HEK293 (cell line): ENCODE results near the gene CDH11.

ENCODE experiments used
- CTCF ChIA-PET: fragments of 350-600 bp; formaldehyde crosslinking; extraction: SDS; loops from one replicate; lab custom pipeline; 2021; ENCODE audit warnings: antibody characterized with exemption; lab: Yijun Ruan, JAX
- POLR2A ChIA-PET: fragments of 300-600 bp; formaldehyde crosslinking; extraction: SDS; loops from one replicate; lab custom pipeline; 2020; ENCODE audit warnings: antibody characterized with exemption, inconsistent platforms; lab: Yijun Ruan, JAX
- H3K27ac ChIP-seq: fragments of 200-500 bp; sonication (Bioruptor generic); 2 replicates; pipeline ENCODE4 v1.5.1; 2014; ENCODE audit warnings: low read depth, low read length, control low read depth, inconsistent platforms; ENCODE audit errors: extremely low read depth
- H3K36me3 ChIP-seq, 2 experiments: fragments of 200-500 bp in 1 of 2; sonication (Bioruptor generic) in 1 of 2; 1 replicate in 1 of 2; 2 replicates in 1 of 2; pipeline ENCODE4 v1.5.1; 2014 to 2017; ENCODE audit warnings: inconsistent platforms in 2 of 2, low read length in 2 of 2; ENCODE audit not compliant: control insufficient read depth in 2 of 2, insufficient read depth in 1 of 2
- H3K4me1 ChIP-seq: fragments of 200-500 bp; sonication (Bioruptor generic); 2 replicates; pipeline ENCODE4 v1.5.1; 2014; ENCODE audit warnings: mild to moderate bottlenecking, low read length, inconsistent platforms; ENCODE audit not compliant: control insufficient read depth, insufficient read depth
- H3K4me3 ChIP-seq: 2 replicates; pipeline ENCODE4 v1.5.1; 2011; ENCODE audit warnings: low read depth, mild to moderate bottlenecking, control low read depth, low read length, moderate library complexity
- H3K9me3 ChIP-seq: fragments of 200-500 bp; sonication (Bioruptor generic); 2 replicates; pipeline ENCODE4 v1.5.1; 2014; ENCODE audit warnings: low read depth, low read length, inconsistent platforms; ENCODE audit not compliant: control insufficient read depth, insufficient read depth
- GLIS2 ChIP-seq: fragments of 450-650 bp; formaldehyde crosslinking; IDR thresholded peaks from 2 replicates; pipeline ENCODE4 v1.5.1; 2016; ENCODE audit warnings: missing biosample characterization, missing genetic modification characterization
- HOXA7 ChIP-seq: sonication (generic); formaldehyde crosslinking; IDR thresholded peaks from 2 replicates; pipeline ENCODE4 v1.8.1; 2022; ENCODE audit warnings: missing genetic modification reagents, borderline replicate concordance
- RBAK ChIP-seq: fragments of 450-650 bp; formaldehyde crosslinking; IDR thresholded peaks from 2 replicates; pipeline ENCODE4 v1.5.1; 2016; ENCODE audit warnings: missing biosample characterization, missing genetic modification characterization
- SCRT2 ChIP-seq: fragments of 450-650 bp; formaldehyde crosslinking; IDR thresholded peaks from 2 replicates; pipeline ENCODE4 v1.5.1; 2016; ENCODE audit warnings: missing biosample characterization, missing genetic modification characterization
- WT1 ChIP-seq: fragments of 450-650 bp; formaldehyde crosslinking; IDR thresholded peaks from 2 replicates; pipeline ENCODE4 v1.5.1; 2016; ENCODE audit warnings: missing biosample characterization, missing genetic modification characterization
- ZNF10 ChIP-seq: fragments of 450-650 bp; formaldehyde crosslinking; IDR thresholded peaks from 2 replicates; pipeline ENCODE4 v1.5.1; 2017; ENCODE audit warnings: missing biosample characterization, missing genetic modification characterization
- ZNF214 ChIP-seq: fragments of 450-650 bp; formaldehyde crosslinking; IDR thresholded peaks from 2 replicates; pipeline ENCODE4 v1.5.1; 2017; ENCODE audit warnings: missing biosample characterization, mild to moderate bottlenecking, missing genetic modification characterization, borderline replicate concordance
- ZNF311 ChIP-seq: fragments of 450-650 bp; formaldehyde crosslinking; IDR thresholded peaks from 2 replicates; pipeline ENCODE4 v1.5.1; 2017; ENCODE audit warnings: missing biosample characterization, missing genetic modification characterization, borderline replicate concordance
- ZNF521 ChIP-seq: fragments of 450-650 bp; formaldehyde crosslinking; IDR thresholded peaks from 2 replicates; pipeline ENCODE4 v1.5.1; 2017; ENCODE audit warnings: missing biosample characterization, mild to moderate bottlenecking, missing genetic modification characterization
- ZNF529 ChIP-seq: fragments of 450-650 bp; formaldehyde crosslinking; IDR thresholded peaks from 2 replicates; pipeline ENCODE4 v1.5.1; 2017; ENCODE audit warnings: missing genetic modification characterization, missing biosample characterization; ENCODE audit not compliant: insufficient replicate concordance
- ZNF549 ChIP-seq: fragments of 450-650 bp; IDR thresholded peaks from 2 replicates; pipeline ENCODE4 v1.5.1; 2018; ENCODE audit warnings: missing biosample characterization, missing genetic modification characterization, mild to moderate bottlenecking, inconsistent platforms, moderate library complexity
- ZNF658 ChIP-seq: fragments of 450-650 bp; formaldehyde crosslinking; IDR thresholded peaks from 2 replicates; pipeline ENCODE4; 2016; ENCODE audit warnings: missing biosample characterization, missing genetic modification characterization
- ZNF791 ChIP-seq: fragments of 450-650 bp; formaldehyde crosslinking; IDR thresholded peaks from 2 replicates; pipeline ENCODE4 v1.5.1; 2016; ENCODE audit warnings: missing biosample characterization, missing genetic modification characterization
- ZSCAN23 ChIP-seq: fragments of 450-650 bp; formaldehyde crosslinking; IDR thresholded peaks from 2 replicates; pipeline ENCODE4 v1.5.1; 2016; ENCODE audit warnings: missing biosample characterization, missing genetic modification characterization
- TF ChIP-seq, protein P1 (sequence below): fragments of 450-650 bp; formaldehyde crosslinking; IDR thresholded peaks from 2 replicates; pipeline ENCODE4 v1.5.1; 2016; ENCODE audit warnings: missing biosample characterization, missing genetic modification characterization
- TF ChIP-seq, protein P2 (sequence below): fragments of 450-650 bp; formaldehyde crosslinking; conservative IDR thresholded peaks from 2 replicates; pipeline ENCODE4 v1.5.1; 2016; ENCODE audit warnings: low read depth, missing biosample characterization, missing genetic modification characterization
- TF ChIP-seq, protein P3 (sequence below): fragments of 450-650 bp; formaldehyde crosslinking; IDR thresholded peaks from 2 replicates; pipeline ENCODE4 v1.5.1; 2016; ENCODE audit warnings: missing biosample characterization, missing genetic modification characterization
- TF ChIP-seq, protein P4 (sequence below): fragments of 450-650 bp; formaldehyde crosslinking; IDR thresholded peaks from 2 replicates; pipeline ENCODE4 v1.5.1; 2016; ENCODE audit warnings: missing biosample characterization, missing genetic modification characterization, borderline replicate concordance

Gene CDH11

DNA sequence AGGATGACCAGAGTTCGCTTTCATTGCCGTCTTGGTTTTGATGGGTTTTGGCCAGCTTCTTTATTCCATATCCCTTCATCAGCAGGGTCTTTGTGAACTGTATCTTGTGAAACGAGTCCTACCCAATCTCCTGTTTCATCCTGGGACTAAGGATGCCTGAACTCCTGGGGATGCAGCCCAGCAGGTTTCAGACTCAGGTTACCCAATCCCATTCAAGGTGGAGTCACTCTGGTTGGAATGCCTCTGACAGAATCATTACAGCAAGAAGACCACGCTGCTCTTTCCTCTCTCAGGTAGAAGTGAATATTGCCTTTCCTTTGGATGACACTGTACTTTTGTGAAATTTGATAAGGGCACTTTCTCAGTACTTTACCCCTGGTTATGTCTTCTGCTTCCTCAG, 98.1 kb downstream of the CDH11 start:
- TF ChIP-seq, protein P1, sequence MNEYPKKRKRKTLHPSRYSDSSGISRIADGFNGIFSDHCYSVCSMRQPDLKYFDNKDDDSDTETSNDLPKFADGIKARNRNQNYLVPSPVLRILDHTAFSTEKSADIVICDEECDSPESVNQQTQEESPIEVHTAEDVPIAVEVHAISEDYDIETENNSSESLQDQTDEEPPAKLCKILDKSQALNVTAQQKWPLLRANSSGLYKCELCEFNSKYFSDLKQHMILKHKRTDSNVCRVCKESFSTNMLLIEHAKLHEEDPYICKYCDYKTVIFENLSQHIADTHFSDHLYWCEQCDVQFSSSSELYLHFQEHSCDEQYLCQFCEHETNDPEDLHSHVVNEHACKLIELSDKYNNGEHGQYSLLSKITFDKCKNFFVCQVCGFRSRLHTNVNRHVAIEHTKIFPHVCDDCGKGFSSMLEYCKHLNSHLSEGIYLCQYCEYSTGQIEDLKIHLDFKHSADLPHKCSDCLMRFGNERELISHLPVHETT: no peak
- TF ChIP-seq, protein P2, sequence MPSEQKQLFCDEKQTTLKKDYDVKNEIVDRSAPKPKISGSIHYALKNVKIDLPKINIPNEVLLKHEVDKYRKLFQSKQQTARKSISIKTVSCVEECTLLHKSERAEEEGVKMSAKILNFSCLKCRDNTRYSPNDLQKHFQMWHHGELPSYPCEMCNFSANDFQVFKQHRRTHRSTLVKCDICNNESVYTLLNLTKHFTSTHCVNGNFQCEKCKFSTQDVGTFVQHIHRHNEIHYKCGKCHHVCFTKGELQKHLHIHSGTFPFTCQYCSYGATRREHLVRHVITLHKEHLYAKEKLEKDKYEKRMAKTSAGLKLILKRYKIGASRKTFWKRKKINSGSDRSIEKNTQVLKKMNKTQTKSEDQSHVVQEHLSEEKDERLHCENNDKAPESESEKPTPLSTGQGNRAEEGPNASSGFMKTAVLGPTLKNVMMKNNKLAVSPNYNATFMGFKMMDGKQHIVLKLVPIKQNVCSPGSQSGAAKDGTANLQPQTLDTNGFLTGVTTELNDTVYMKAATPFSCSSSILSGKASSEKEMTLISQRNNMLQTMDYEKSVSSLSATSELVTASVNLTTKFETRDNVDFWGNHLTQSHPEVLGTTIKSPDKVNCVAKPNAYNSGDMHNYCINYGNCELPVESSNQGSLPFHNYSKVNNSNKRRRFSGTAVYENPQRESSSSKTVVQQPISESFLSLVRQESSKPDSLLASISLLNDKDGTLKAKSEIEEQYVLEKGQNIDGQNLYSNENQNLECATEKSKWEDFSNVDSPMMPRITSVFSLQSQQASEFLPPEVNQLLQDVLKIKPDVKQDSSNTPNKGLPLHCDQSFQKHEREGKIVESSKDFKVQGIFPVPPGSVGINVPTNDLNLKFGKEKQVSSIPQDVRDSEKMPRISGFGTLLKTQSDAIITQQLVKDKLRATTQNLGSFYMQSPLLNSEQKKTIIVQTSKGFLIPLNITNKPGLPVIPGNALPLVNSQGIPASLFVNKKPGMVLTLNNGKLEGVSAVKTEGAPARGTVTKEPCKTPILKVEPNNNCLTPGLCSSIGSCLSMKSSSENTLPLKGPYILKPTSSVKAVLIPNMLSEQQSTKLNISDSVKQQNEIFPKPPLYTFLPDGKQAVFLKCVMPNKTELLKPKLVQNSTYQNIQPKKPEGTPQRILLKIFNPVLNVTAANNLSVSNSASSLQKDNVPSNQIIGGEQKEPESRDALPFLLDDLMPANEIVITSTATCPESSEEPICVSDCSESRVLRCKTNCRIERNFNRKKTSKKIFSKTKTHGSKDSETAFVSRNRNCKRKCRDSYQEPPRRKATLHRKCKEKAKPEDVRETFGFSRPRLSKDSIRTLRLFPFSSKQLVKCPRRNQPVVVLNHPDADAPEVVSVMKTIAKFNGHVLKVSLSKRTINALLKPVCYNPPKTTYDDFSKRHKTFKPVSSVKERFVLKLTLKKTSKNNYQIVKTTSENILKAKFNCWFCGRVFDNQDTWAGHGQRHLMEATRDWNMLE (tag by site-specific recombination): no peak
- no peak for TF ChIP-seq ZNF311 (tag by site-specific recombination)
- no peak for TF ChIP-seq ZNF10
- TF ChIP-seq ZNF529 (tag by site-specific recombination): no peak
- TF ChIP-seq RBAK: no peak
- no peak for TF ChIP-seq ZNF521 (tag by site-specific recombination)
- no peak for TF ChIP-seq GLIS2
- TF ChIP-seq ZNF658 (tag by site-specific recombination): no peak
- no peak for TF ChIP-seq ZNF214 (tag by site-specific recombination)
- TF ChIP-seq SCRT2 (tag by site-specific recombination): no peak
- no peak for TF ChIP-seq ZSCAN23
- TF ChIP-seq WT1: no peak
- no peak for TF ChIP-seq HOXA7 (CRISPR knock-in tag)
- TF ChIP-seq, protein P3, sequence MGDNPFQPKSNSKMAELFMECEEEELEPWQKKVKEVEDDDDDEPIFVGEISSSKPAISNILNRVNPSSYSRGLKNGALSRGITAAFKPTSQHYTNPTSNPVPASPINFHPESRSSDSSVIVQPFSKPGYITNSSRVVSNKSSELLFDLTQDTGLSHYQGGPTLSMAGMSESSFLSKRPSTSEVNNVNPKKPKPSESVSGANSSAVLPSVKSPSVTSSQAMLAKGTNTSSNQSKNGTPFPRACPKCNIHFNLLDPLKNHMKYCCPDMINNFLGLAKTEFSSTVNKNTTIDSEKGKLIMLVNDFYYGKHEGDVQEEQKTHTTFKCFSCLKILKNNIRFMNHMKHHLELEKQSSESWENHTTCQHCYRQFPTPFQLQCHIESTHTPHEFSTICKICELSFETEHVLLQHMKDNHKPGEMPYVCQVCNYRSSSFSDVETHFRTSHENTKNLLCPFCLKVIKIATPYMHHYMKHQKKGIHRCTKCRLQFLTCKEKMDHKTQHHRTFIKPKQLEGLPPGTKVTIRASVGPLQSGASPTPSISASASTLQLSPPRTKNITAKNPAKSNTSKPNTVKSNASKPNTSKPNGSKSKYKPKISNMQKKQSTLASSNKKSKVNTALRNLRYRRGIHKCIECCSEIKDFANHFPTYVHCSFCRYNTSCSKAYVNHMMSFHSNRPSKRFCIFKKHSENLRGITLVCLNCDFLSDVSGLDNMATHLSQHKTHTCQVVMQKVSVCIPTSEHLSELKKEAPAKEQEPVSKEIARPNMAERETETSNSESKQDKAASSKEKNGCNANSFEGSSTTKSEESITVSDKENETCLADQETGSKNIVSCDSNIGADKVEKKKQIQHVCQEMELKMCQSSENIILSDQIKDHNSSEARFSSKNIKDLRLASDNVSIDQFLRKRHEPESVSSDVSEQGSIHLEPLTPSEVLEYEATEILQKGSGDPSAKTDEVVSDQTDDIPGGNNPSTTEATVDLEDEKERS: no peak
- no peak for TF ChIP-seq ZNF549
- ChIA-PET POLR2A (no interaction called here), CTCF (no interaction called here)

DNA sequence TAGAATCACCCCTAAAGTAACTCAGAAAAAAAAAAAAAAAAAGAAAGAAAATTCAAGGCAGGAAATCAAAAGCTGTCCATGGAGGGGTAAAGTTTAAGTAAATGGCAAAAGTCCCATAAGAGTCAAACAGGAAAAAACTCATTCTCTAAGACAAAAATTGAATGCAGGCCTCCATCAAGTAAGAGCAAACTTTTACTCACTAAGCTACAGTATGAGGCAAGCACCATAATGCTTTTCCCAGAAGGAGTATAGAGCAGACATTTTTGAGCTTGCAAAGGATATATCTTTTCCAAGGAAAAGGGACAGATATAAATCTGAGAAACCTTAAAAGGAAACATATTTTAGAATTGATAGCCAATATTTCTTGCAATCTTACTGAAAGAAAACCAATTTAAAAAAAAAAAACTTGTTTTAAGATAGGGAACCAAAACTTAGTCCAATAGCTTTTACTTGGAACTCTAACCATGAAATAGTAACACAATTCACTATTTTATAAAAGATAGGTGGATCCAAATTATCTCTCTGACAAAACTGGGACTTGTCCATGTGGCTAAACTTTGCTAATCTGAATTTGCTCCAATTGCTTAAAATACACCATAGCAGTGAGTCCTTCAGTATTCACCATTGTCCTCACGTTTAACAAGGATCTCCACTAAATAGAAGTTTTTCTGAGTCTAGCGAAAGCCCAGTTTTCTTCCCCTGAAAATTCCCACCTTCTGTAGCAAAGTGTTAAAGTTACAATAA, 99.8 kb downstream of the CDH11 start:
- H3K27ac ChIP-seq: no peak overlapping the region
- H3K4me3 ChIP-seq: no peak overlapping the region
- ChIA-PET POLR2A (interaction anchor here (0.6 to 0.7 kb wide), 2 partner anchors 16 to 318 kb away, joined by 4 read pairs; no protein-coding TSS in a partner anchor), CTCF (interaction anchor here (0.6 to 0.9 kb wide), 3 partner anchors 13 to 381 kb away, joined by 3 to 4 read pairs (median 3); no protein-coding TSS in a partner anchor)
- H3K9me3 ChIP-seq: no peaks in the 10 kb centered on the region
- H3K36me3 ChIP-seq: no peaks in the 10 kb centered on the region
- H3K4me1 ChIP-seq: no peaks in the 10 kb centered on the region
- no peak for TF ChIP-seq ZNF791 (tag by site-specific recombination)
- TF ChIP-seq, protein P4, sequence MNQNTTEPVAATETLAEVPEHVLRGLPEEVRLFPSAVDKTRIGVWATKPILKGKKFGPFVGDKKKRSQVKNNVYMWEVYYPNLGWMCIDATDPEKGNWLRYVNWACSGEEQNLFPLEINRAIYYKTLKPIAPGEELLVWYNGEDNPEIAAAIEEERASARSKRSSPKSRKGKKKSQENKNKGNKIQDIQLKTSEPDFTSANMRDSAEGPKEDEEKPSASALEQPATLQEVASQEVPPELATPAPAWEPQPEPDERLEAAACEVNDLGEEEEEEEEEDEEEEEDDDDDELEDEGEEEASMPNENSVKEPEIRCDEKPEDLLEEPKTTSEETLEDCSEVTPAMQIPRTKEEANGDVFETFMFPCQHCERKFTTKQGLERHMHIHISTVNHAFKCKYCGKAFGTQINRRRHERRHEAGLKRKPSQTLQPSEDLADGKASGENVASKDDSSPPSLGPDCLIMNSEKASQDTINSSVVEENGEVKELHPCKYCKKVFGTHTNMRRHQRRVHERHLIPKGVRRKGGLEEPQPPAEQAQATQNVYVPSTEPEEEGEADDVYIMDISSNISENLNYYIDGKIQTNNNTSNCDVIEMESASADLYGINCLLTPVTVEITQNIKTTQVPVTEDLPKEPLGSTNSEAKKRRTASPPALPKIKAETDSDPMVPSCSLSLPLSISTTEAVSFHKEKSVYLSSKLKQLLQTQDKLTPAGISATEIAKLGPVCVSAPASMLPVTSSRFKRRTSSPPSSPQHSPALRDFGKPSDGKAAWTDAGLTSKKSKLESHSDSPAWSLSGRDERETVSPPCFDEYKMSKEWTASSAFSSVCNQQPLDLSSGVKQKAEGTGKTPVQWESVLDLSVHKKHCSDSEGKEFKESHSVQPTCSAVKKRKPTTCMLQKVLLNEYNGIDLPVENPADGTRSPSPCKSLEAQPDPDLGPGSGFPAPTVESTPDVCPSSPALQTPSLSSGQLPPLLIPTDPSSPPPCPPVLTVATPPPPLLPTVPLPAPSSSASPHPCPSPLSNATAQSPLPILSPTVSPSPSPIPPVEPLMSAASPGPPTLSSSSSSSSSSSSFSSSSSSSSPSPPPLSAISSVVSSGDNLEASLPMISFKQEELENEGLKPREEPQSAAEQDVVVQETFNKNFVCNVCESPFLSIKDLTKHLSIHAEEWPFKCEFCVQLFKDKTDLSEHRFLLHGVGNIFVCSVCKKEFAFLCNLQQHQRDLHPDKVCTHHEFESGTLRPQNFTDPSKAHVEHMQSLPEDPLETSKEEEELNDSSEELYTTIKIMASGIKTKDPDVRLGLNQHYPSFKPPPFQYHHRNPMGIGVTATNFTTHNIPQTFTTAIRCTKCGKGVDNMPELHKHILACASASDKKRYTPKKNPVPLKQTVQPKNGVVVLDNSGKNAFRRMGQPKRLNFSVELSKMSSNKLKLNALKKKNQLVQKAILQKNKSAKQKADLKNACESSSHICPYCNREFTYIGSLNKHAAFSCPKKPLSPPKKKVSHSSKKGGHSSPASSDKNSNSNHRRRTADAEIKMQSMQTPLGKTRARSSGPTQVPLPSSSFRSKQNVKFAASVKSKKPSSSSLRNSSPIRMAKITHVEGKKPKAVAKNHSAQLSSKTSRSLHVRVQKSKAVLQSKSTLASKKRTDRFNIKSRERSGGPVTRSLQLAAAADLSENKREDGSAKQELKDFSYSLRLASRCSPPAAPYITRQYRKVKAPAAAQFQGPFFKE (tag by site-specific recombination): no peak

More for the DNA sequence above, 98.1 kb downstream of the CDH11 start:
- H3K9me3 ChIP-seq: no peaks in the 10 kb centered on the region
- H3K27ac ChIP-seq: no peak overlapping the region
- no peaks in the 10 kb centered on the region for H3K36me3 ChIP-seq
- H3K4me3 ChIP-seq: no peak overlapping the region
- no peaks in the 10 kb centered on the region for H3K4me1 ChIP-seq
